ENCODE measurements around the gene MEOX1. TPM values are rescaled to one million over a fixed set of nuclear protein-coding genes. Genes with fewer than 3 reads are reported as not detected.

The MEOX1 gene
- total RNA-seq: 11.1 TPM
- long read RNA-seq, transcript MEOX1-201 (3 exons, 2,707 nt): major isoform, 5 of 10 reads
- long read RNA-seq, partial matches to known transcripts: 0 of 10 reads
- long read RNA-seq, other reads (novel, unspliced or antisense): 5 of 10 reads

DNA sequence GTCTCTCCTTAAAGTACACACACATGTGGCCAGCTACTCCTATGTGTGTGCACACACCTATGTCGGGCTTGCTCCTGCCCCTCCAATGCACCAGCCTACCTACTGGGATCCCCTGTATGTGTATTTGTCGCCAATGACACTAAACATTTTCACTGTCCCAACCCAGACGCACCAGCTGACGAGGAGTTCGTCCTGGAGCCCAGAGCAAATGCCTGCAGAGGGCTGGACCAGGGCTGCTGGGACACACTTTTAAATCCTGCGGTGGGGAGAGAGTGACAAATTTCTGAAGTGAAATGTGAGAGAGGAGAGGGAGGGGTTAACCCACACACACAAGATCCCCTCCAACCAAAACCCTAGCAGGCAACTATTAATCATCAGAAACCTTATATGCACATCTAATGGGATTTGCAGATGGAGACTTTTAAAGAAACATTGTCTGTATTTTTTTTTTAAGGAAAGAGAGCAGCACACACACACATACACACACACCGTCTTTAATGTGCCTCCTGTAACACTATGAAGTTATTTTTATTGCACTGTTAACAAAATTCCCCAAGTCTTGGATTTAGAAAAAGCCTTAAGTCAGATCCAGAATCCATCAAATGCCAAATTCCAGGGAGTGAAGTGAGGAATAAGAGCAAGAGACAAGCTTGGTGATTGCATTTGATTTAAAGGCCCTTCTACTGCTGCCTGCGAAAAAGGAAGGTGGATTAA is at the start of gene MEOX1:
TSS of gene MEOX1 (minus strand) at position 224 of the 714 bp plus-strand sequence. CDS start 388 bp downstream, outside the sequence.
- DNase-seq: no peak
- intact Hi-C loops (cut with micrococcal nuclease): no loop called here
- ATAC-seq: peak; percentile 41

DNA sequence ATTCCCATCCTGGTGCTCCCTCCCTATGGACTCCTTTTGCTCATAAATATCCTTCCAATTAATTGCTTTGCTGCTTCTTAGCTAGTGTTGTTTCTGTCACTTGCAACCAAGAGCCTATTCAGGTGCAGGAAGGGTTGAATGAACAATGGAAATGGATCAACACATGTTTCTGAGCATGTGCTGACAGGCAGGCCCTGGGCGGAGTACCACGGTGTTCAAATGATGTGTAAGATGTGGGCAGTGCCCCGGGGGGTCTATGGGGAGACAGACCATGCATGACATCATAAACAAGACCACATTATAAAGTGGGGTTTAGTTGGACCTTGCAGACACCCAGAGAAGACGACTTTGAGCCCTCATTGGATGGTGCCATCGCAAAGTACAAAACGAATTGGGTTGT is 48.4 kb upstream of the MEOX1 start:
- intact Hi-C loops (cut with micrococcal nuclease): no loop called here
- ATAC-seq (no peak), DNase-seq (no peak)

DNA sequence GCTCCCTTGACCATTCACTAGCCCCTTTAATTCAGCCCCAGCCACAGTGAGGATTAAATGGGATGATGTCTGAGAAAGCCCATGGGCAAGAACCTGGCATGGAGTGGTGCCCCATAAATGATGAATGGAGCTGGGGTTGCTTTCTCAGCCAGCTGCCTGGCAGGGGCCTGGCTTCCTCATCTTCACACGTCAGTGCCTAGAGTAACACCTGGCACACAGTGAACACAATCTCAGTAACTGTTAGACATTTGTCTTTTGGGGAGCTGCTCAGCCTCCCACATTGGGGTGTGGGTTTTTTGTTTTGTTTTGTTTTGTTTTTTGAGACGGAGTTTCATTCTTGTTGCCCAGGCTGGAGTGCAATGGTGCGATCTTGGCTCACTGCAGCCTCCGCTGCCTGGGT is 47.5 kb upstream of the MEOX1 start:
- DNase-seq (no peak), ATAC-seq (no peak)
- intact Hi-C loops (cut with micrococcal nuclease): no loop called here

DNA sequence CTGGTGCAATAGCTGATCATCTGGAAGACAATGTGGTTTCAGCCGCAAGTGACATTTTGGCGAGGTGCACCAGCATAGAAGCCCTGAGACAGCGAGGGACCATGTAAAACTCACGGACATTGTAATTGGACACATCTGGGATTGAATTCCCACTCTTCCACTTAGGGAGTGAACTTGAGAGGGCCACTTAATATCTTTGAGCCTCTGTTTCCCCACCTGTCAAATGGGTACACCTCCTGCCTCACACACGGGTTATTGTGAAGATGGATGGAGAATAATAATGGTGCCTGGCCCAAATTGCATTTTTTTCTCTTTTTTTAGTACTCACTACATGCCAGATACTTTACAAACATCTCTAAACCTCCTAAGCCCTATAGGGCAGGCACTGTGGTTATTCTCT is 45.5 kb upstream of the MEOX1 start:
- intact Hi-C loops (cut with micrococcal nuclease): no loop called here
- no peak for DNase-seq
- ATAC-seq: no peak

DNA sequence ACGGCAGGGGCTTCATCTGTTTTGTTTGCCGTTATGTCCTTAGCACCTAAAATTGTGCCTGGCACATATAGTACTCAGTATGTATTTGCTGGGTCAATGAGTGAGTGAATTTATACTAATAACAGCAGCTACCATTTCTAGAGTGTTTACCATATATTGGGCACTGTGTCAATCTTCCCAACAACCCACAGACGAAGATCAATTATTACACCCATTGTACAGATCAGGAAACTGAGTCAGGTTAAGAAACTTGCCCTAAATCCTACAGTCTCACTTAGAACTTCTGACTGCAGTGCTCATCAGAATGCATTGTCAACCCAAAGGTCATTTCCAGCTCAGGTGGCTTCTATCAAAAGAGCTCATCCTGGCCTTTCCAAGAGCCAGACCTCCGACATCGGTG is 44.5 kb upstream of the MEOX1 start:
- no peak for DNase-seq
- intact Hi-C loops (cut with micrococcal nuclease): no loop called here
- no peak for ATAC-seq

DNA sequence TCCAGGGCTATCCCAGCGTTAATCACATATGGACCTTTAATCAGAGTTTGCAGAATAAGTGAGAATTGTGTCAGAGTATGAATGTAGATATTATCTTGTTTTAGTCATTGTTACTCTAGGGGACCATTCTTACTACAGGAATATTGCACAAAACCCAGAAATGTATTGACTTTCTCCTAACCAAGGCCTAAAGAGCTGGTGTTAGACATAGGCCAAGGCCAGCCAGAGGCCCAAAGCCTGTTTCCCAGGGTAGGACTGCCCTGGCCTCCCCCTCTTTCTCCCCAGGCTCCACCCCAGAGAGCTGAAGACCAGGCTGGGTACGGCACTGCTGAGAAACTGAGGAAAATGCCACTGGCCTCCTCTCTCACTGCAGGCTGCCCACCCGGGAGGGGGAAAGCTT is 41.9 kb upstream of the MEOX1 start:
- no peak for DNase-seq
- ATAC-seq: no peak
- intact Hi-C loops (cut with micrococcal nuclease): no loop called here

DNA sequence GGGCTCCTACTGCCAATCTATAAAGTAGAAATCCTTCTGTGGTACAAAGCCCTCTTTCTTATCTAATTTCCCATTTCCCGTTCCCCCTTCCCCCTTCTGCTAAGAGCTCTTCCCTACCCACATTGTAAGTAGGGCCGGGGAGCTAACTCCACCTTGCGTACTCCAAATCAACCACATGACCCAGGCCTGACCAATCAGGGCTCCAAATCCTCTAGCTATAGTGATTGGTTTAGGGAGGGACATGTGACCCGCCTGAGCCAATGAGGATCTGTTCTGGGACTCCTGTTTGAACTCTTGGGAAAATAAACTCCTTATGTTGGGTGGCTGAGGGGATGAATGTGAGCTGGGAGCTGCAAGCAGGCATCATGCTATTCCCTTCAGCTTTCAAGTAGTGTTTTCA is 40.9 kb upstream of the MEOX1 start:
- intact Hi-C loops (cut with micrococcal nuclease): no loop called here
- ATAC-seq (no peak), DNase-seq (no peak)

DNA sequence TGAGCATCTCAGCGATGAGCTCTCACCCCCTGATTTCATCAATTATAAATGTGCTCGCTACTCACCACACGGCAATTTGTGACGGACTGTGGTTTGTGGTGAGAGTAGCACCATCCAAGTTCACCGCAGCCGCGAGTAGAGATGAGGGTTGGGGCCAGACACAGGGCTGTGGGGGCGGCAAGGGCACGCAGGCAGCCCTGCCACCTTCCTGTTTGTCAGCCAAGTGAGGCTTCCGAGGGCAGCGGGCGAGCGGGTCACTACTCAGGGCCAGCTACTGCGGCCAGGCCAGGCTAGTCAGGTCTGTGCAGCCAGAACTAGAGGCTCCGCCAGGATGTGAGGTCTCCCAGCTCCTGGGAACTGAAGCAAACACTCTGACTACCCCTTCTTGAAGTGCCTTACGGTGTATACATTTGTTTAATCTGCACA is 39.6 kb upstream of the MEOX1 start:
- DNase-seq: no peak
- intact Hi-C loops (cut with micrococcal nuclease): no loop called here
- no peak for ATAC-seq

DNA sequence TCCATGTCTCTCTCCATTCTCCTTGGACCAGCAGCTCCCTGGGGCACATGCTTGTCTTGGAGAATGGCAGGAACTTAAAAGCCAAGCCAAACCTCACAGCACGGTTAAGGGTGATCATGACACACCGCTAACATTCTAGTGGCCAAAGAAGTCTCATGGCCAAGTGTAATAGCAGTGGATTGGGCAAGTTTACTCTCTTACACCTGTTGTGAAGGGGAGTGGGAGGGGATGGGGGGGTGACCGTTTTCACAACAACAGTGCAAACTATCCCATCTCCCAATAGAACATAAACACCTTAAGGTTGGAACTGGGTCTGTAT is 37.7 kb upstream of the MEOX1 start:
- ATAC-seq (no peak), DNase-seq (no peak)
- intact Hi-C loops (cut with micrococcal nuclease): no loop called here

DNA sequence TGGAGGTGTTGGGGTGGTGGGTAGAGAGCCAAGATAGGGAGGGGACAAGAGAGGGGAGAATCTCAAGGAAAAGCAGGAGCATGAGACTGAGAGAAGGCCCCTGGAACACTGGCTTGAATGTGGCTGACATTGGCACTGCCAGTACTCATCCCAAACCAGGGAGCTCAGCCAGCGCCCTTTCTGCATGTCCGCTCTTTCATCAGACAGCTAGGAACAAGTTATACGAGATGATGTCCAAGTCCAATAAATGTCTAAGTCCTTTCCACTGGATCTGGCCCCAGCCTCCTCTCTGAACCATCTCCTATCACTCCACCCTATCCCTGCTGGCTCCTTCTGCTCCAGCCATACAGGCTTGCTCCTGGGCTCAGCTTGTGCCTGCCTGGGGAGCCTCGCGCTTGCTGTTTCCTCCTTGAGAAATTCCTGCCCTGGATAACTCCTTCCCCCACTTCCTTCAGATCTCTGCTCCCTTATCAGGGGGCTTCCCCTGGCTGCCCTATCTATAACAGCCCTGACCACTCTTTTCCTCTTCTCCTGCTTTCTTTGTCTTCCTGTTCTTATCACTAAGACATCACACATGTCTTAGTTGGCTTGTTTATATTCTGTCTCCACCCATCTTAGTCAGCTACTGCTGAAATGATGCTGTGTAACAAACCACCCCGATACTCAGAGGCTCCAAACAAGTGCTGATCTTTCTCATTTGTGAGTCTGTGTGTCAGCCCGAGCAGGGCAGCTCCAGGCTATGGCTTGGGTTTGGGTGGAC is 37.1 kb upstream of the MEOX1 start:
- ATAC-seq: no peak
- no peak for DNase-seq
- intact Hi-C loops (cut with micrococcal nuclease): no loop called here

DNA sequence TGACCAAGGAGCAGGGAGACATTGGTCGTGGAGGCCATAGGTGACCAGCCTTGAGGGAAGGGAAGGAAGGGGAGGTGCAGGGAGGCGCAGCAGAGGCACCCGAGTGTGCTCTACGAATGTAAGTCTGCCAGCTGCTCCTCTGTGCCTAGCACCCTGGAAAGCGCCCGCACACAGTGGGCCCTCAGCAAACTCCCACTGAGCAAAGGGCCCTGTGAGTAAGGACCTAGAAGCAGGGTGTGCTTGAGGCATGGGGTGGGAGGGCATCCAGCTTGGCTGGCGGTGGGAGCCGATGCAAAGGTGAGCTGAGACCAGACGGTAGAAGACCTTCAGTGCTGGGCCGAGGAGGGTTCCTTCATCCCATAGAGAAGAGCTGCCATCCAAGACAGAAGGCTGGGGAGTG is 36.2 kb upstream of the MEOX1 start:
- no peak for ATAC-seq
- intact Hi-C loops (cut with micrococcal nuclease): no loop called here

DNA sequence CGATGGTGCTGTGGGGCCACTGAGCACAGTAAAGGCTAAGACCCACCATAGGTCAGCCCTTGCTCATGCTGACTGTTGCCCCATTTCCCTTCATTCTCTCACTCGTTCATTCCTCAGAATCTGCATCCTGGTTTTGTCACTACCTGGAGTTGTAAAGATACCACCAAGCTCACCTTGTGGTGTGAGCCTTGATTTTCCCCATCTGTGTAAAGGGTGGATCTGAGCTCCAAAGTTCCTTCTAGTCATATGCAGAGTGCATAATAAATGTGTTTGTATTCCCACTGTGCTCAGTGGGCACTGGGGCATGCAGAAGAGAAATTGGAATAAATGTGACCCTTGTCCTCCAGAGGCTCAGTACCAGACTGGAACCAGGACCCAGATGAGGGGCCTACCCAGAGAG is 35.2 kb upstream of the MEOX1 start:
- no peak for ATAC-seq
- DNase-seq: no peak
- intact Hi-C loops (cut with micrococcal nuclease): no loop called here

More for the DNA sequence above, 36.2 kb upstream of the MEOX1 start:
- no peak for DNase-seq

DNA sequence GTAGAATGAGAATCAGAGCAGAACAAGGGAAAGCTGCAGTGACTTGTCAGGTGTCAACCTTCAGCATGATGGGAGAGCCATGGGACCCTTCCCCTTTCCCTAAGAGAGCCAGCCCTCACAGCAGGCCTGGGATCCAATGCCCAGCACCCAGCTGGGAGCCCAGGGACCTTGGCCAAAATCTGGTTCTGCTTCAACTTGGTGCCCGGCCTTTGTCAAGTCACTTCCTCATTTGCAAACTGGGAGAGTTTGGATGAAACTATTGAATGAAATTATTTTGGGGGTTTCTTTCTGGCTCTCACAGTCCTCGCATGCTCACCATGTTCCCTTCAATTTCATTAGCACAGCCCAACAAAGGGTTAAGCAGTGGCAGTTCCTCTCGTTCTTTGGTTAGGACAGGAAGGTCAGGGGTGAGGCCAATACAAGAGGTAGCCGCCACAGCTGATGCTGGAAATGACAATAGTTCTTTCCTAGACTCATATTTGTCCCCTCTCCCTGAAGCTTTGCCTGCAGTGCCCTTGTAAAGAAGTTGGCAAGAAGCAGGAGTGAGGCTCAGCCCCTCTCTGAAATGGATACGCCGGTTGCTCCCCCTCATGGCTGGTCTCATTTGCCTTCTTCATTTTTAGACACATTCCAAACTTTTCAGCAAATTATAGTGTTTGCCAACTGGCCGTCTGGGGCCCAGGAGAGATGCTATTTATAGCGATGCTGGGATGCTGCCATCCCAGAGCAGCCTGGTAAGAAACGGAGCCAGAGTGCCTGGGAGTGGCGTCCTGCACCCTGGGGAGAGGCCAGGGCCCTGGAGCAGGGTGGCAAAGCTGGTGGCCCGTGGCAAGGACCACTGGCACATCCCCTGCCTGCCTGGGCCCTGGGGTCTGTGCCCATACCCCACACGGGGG is 34.5 kb upstream of the MEOX1 start:
- ATAC-seq (peak; percentile 90), DNase-seq (peak; percentile 72)
- intact Hi-C loops (cut with micrococcal nuclease): loop anchor here (2.0 kb wide), 1 partner anchor 65 kb away; no protein-coding TSS in a partner anchor

DNA sequence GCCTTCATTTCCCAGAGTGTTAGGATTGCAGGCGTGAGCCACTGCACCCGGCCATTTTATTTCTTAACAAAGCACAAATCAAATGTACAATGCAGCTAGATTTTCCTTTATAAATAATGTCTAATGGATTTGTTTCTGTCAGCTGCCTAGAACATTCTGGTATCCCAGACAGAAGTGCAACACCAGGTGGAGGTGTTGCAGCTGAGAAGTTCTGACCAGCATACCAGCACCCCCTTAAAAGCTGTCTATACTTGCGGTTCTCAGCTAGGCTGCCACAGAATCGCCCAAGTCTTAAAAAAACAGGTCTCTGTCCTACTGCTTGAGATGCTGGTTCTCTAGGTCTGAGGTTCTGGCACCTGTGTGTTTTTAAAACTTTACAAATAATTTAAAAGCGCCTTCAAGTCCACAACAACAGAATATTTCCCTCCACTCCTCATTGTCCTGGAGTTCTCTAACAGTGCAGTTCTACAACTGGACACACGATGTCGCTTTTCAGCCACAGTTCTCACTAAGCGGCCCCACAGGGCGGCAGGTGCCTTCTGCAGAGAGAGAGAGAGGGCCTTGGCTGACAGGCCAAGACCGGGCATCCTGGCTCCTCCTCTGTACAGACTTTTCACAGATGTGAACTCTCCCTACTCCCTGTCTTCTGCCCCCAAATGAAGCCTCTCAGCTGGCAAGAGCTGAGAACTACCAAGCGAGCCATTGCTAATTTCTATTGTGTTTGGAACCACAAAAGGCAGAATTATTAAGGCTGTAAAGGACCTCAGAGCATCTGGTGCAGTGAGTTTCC is 32.6 kb upstream of the MEOX1 start:
- intact Hi-C loops (cut with micrococcal nuclease): loop anchor here (2.0 kb wide), 1 partner anchor 67 kb away; no protein-coding TSS in a partner anchor
- ATAC-seq: peak; percentile 82
- DNase-seq: peak; percentile 79

DNA sequence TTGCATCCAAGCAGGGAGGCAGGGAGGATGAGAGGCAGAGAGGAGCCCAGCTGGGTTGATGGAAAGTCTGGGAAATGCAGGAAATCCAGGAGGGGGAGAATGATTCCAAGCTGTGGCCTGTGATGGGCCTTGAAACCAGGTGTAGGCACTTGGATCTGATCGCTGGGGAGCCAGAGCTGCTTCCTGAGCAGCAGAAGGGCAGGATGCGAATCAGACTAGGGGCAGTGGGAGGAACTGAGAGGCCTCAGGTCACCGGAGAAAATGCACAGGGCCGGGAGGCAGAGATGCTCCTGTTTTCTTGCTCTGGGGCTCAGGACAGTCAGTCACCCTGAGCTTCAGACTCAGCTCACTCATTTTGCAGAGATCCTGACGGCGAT is 29.6 kb upstream of the MEOX1 start:
- intact Hi-C loops (cut with micrococcal nuclease): no loop called here
- DNase-seq (no peak), ATAC-seq (no peak)

DNA sequence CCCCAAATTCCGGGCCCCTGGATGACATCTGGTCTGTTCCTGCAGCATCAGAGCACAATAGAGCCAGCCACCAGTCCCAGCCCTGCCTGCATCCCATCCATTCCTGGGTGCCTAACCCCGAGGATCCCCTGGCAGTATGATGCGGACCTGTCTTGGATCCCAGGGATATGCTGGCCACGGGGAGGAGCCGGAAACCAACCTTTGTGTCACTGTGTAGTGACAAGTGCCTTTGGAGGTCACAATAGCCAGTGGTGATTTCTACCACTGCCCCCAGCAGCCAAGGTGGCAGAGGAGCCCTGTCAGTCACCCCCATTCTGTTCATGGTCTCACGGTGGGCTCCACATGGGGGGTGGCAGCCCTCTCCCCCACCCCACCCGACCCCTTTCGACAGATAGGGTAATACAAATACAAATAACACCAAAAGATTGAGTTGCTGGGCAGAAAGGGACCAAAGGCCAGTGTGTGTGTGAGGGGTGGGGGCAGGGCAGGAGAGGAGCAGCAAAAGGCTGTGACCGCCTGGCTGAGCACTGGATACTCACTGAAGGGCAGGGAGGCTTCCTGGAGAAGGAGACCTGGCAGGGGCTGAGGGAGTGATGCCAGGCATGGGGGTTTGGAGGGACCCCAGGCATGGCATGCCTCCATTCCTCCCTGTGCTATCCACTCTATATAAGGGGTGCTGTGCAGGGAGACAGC is 29.0 kb upstream of the MEOX1 start:
- intact Hi-C loops (cut with micrococcal nuclease): no loop called here
- DNase-seq (no peak), ATAC-seq (no peak)

DNA sequence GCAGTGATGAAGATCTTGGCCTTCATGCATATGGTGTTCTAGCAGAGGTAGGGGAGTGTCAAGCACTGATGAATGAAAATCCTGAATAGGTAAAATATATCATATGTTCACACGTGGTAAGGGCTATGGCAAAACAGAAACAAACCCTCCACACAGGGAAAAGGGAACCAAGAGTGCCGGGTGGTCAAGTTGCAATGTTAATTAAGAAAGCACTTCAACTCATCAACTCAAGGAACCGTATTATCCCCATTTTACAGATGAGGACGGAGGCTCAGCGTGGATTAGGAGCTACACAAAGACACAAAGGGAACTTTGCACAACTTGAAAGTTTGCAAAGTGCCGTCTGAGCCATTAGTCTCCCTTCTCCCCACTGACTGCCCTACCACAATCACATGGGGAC is 28.1 kb upstream of the MEOX1 start:
- DNase-seq (no peak), ATAC-seq (no peak)
- intact Hi-C loops (cut with micrococcal nuclease): no loop called here

DNA sequence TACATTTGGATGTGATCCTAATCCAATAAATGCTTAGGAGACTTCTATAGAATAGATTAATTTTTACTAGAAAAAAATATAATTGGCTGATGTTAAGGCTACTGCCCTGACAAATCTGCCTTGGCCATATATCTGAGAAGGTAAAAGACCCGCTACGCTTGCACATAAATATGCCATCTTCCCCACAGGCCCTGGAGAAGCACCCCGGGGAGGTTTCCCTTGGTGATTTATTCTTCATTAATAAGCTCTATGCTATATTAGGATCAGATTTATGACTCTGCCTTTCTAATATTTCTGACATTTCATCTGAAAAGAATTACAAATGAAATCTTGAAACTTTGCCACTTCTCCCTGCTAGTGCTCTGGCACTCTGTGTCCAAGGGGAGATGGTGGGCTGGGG is 27.4 kb upstream of the MEOX1 start:
- ATAC-seq: no peak

More for the DNA sequence above, 27.4 kb upstream of the MEOX1 start:
- no peak for DNase-seq
- intact Hi-C loops (cut with micrococcal nuclease): no loop called here
